Activated naive CD8-positive, alpha-beta T cell treated with anti-CD3 and anti-CD28 coated beads, Interleukin-2, amount 10 ng/mL, durations not matched to agents 7 days and 5 days (primary cell): Measurements from ENCODE around the gene ELFN1. TPM values are rescaled to one million over a fixed set of nuclear protein-coding genes. Genes with fewer than 3 reads are reported as not detected.
"Not testable (repeated sequence)": the region's sequence is repeated elsewhere in the genome, so short reads cannot be mapped to it uniquely, and the experiment has no call there.

Source experiments
- ATAC-seq: fragments of 150-1000 bp; cut with Tn5 transposase; one replicate; pipeline ENCODE4 v1.10.0; 2021; ENCODE audit warnings: low read depth, moderate library complexity
- POLR2A ChIA-PET: fragments of 350-600 bp; sonication (Branson Sonifier 250); formaldehyde crosslinking; loops from one replicate; lab custom pipeline; 2021; ENCODE audit warnings: antibody characterized with exemption; lab: Charles Lee
- DNase-seq: peaks from one replicate; pipeline ENCODE4 v3.0.0; 2021
- H3K27ac Mint-ChIP-seq: one replicate; pipeline ENCODE4 v1.8.0; 2022; ENCODE audit warnings: mild to moderate bottlenecking, mixed read lengths
- H3K27me3 Mint-ChIP-seq: one replicate; pipeline ENCODE4 v1.8.0; 2022; ENCODE audit warnings: mild to moderate bottlenecking, moderate library complexity, mixed read lengths
- H3K36me3 Mint-ChIP-seq: one replicate; pipeline ENCODE4 v1.8.0; 2021; ENCODE audit warnings: mild to moderate bottlenecking, mixed read lengths
- H3K4me1 Mint-ChIP-seq: one replicate; pipeline ENCODE4 v1.8.0; 2021; ENCODE audit warnings: mixed read lengths
- H3K4me3 Mint-ChIP-seq: one replicate; pipeline ENCODE4 v1.8.0; 2022; ENCODE audit warnings: mild to moderate bottlenecking, moderate library complexity, mixed read lengths
- H3K9me3 Mint-ChIP-seq: one replicate; pipeline ENCODE4 v1.8.0; 2021; ENCODE audit warnings: mixed read lengths
- total RNA-seq, 2 experiments: library from RNA; stranded (reverse); gene quantifications; one replicate each; pipeline ENCODE4 v1.2.3, GENCODE V29; 2021

Gene ELFN1
- total RNA-seq, 2 experiments from 2014 or later: not detected

- POLR2A ChIA-PET: no interaction called here
These were observed 43.7 kb downstream of the ELFN1 start for GRCh38 chr7:1713502-1714484.

GRCh38 chr7:1714583-1715330 is 44.7 kb downstream of the ELFN1 start:
- DNase-seq: no peak
- POLR2A ChIA-PET: no interaction called here
- ATAC-seq: no peak
- H3K4me1 Mint-ChIP-seq: peaks cover 1% of the 10 kb centered on the region
- H3K4me3 Mint-ChIP-seq: no peak overlapping the region
- peaks cover 2% of the 10 kb centered on the region for H3K27me3 Mint-ChIP-seq
- H3K27ac Mint-ChIP-seq: no peak overlapping the region
- H3K9me3 Mint-ChIP-seq: peaks cover 4% of the 10 kb centered on the region
- H3K36me3 Mint-ChIP-seq: no peaks in the 10 kb centered on the region

More at GRCh38 chr7:1713502-1714484, 43.7 kb downstream of the ELFN1 start:
- no peaks in the 10 kb centered on the region for H3K36me3 Mint-ChIP-seq
- peaks cover 2% of the 10 kb centered on the region for H3K27me3 Mint-ChIP-seq
- peaks cover 4% of the 10 kb centered on the region for H3K9me3 Mint-ChIP-seq
- ATAC-seq (no peak), DNase-seq (no peak)
- H3K4me3 Mint-ChIP-seq: no peak overlapping the region
- H3K27ac Mint-ChIP-seq: no peak overlapping the region
- H3K4me1 Mint-ChIP-seq: peaks cover 1% of the 10 kb centered on the region

- H3K27me3 Mint-ChIP-seq: peaks cover 2% of the 10 kb centered on the region
- no peak for DNase-seq
- no peak for ATAC-seq
- POLR2A ChIA-PET: no interaction called here
- H3K4me3 Mint-ChIP-seq: no peak overlapping the region
- no peaks in the 10 kb centered on the region for H3K36me3 Mint-ChIP-seq
- H3K27ac Mint-ChIP-seq: no peak overlapping the region
- H3K4me1 Mint-ChIP-seq: peaks cover 1% of the 10 kb centered on the region
- peaks cover 2% of the 10 kb centered on the region for H3K9me3 Mint-ChIP-seq
These were observed 45.2 kb downstream of the ELFN1 start for GRCh38 chr7:1715331-1715625.

- POLR2A ChIA-PET: no interaction called here
- Mint-ChIP-seq H3K4me3 (no peak overlapping the region), H3K27me3 (peaks cover 2% of the 10 kb centered on the region), H3K27ac (no peak overlapping the region), H3K9me3 (peaks cover under 1% of the 10 kb centered on the region), H3K4me1 (peaks cover 1% of the 10 kb centered on the region), H3K36me3 (no peaks in the 10 kb centered on the region)
- no peak for DNase-seq
- no peak for ATAC-seq
These were observed 45.6 kb downstream of the ELFN1 start for GRCh38 chr7:1715671-1716074.

GRCh38 chr7:1716263-1717094 is 46.4 kb downstream of the ELFN1 start:
- ATAC-seq (no peak), DNase-seq (no peak)
- no peaks in the 10 kb centered on the region for H3K36me3 Mint-ChIP-seq
- POLR2A ChIA-PET: no interaction called here
- peaks cover 2% of the 10 kb centered on the region for H3K27me3 Mint-ChIP-seq
- H3K4me1 Mint-ChIP-seq: peaks cover 1% of the 10 kb centered on the region
- no peaks in the 10 kb centered on the region for H3K9me3 Mint-ChIP-seq
- H3K27ac Mint-ChIP-seq: no peak overlapping the region
- no peak overlapping the region for H3K4me3 Mint-ChIP-seq

GRCh38 chr7:1717095-1717483 is 47.0 kb downstream of the ELFN1 start:
- H3K4me1 Mint-ChIP-seq: peaks cover 1% of the 10 kb centered on the region
- DNase-seq: no peak
- H3K4me3 Mint-ChIP-seq: no peak overlapping the region
- H3K27me3 Mint-ChIP-seq: peaks cover under 1% of the 10 kb centered on the region
- ATAC-seq: no peak
- H3K9me3 Mint-ChIP-seq: no peaks in the 10 kb centered on the region
- H3K36me3 Mint-ChIP-seq: no peaks in the 10 kb centered on the region
- no peak overlapping the region for H3K27ac Mint-ChIP-seq
- POLR2A ChIA-PET: no interaction called here

GRCh38 chr7:1717903-1718676 is 48.0 kb downstream of the ELFN1 start:
- no peak overlapping the region for H3K27ac Mint-ChIP-seq
- no peaks in the 10 kb centered on the region for H3K9me3 Mint-ChIP-seq
- no peak overlapping the region for H3K4me3 Mint-ChIP-seq
- peaks cover 1% of the 10 kb centered on the region for H3K4me1 Mint-ChIP-seq
- POLR2A ChIA-PET: no interaction called here
- no peak for DNase-seq
- H3K27me3 Mint-ChIP-seq: no peaks in the 10 kb centered on the region
- no peak for ATAC-seq
- no peaks in the 10 kb centered on the region for H3K36me3 Mint-ChIP-seq

- POLR2A ChIA-PET, ATAC-seq, H3K9me3 Mint-ChIP-seq: not testable (repeated sequence)
These were observed 48.8 kb downstream of the ELFN1 start for GRCh38 chr7:1718850-1719249.

GRCh38 chr7:1719256-1719655 is 49.2 kb downstream of the ELFN1 start:
- H3K27me3 Mint-ChIP-seq, H3K27ac Mint-ChIP-seq, H3K36me3 Mint-ChIP-seq, DNase-seq, H3K4me1 Mint-ChIP-seq, H3K9me3 Mint-ChIP-seq, H3K4me3 Mint-ChIP-seq, ATAC-seq, POLR2A ChIA-PET: not testable (repeated sequence)

More at GRCh38 chr7:1718850-1719249, 48.8 kb downstream of the ELFN1 start:
- H3K36me3 Mint-ChIP-seq, DNase-seq, H3K4me1 Mint-ChIP-seq, H3K4me3 Mint-ChIP-seq, H3K27ac Mint-ChIP-seq, H3K27me3 Mint-ChIP-seq: not testable (repeated sequence)

GRCh38 chr7:1719913-1720312 is 49.8 kb downstream of the ELFN1 start:
- POLR2A ChIA-PET: no interaction called here
- DNase-seq (no peak), ATAC-seq (no peak)
- H3K27ac Mint-ChIP-seq: no peak overlapping the region
- H3K4me3 Mint-ChIP-seq: no peak overlapping the region
- no peaks in the 10 kb centered on the region for H3K36me3 Mint-ChIP-seq
- H3K27me3 Mint-ChIP-seq: no peaks in the 10 kb centered on the region
- peaks cover 1% of the 10 kb centered on the region for H3K4me1 Mint-ChIP-seq
- H3K9me3 Mint-ChIP-seq: no peaks in the 10 kb centered on the region

- H3K36me3 Mint-ChIP-seq: no peaks in the 10 kb centered on the region
- DNase-seq: no peak
- no peak for ATAC-seq
- H3K4me1 Mint-ChIP-seq: peaks cover 1% of the 10 kb centered on the region
- H3K27ac Mint-ChIP-seq: no peak overlapping the region
- no peaks in the 10 kb centered on the region for H3K27me3 Mint-ChIP-seq
- no peaks in the 10 kb centered on the region for H3K9me3 Mint-ChIP-seq
- POLR2A ChIA-PET: no interaction called here
- no peak overlapping the region for H3K4me3 Mint-ChIP-seq
These were observed 50.2 kb downstream of the ELFN1 start for GRCh38 chr7:1720326-1720725.

GRCh38 chr7:1721047-1721690 is 51.1 kb downstream of the ELFN1 start:
- H3K27me3 Mint-ChIP-seq: peaks cover 1% of the 10 kb centered on the region

More at GRCh38 chr7:1721047-1721690, 51.1 kb downstream of the ELFN1 start:
- Mint-ChIP-seq H3K4me1 (no peaks in the 10 kb centered on the region), H3K36me3 (no peaks in the 10 kb centered on the region), H3K9me3 (no peaks in the 10 kb centered on the region), H3K27ac (no peak overlapping the region), H3K4me3 (no peak overlapping the region)
- DNase-seq (no peak), ATAC-seq (no peak)
- POLR2A ChIA-PET: no interaction called here
